NT2/D1 (cell line): ENCODE data around the gene CDH22.

Source experiments
- YY1 ChIP-seq: IDR thresholded peaks from 2 replicates; pipeline ENCODE4 v1.6.1; 2011; ENCODE audit not compliant: insufficient read length, insufficient read depth
- ZNF274 ChIP-seq: IDR thresholded peaks from 2 replicates; pipeline ENCODE4 v1.6.1; 2011; ENCODE audit warnings: mild to moderate bottlenecking, low read depth, low read length

GRCh38 chr20:46177768-46178167 lies 130.5 kb downstream of the CDH22 start:
- TF ChIP-seq YY1 (no peak), ZNF274 (no peak)
